Brain microvascular endothelial cell (primary cell): Measurements from ENCODE around the gene COL26A1.

Source experiments
- DNase-seq: peaks from one replicate; pipeline ENCODE4 v3.0.0-alpha.2; 2020
- H3K27ac ChIP-seq: fragments of 250-450 bp; sonication (Bioruptor Pico); 2 replicates; pipeline ENCODE4 v1.5.1; 2020; ENCODE audit warnings: mild to moderate bottlenecking, moderate library complexity
- H3K27me3 ChIP-seq: fragments of 250-450 bp; sonication (Bioruptor Pico); replicated peaks from 2 replicates; pipeline ENCODE4 v1.5.1; 2020; ENCODE audit warnings: mild to moderate bottlenecking
- H3K36me3 ChIP-seq: fragments of 250-450 bp; sonication (Bioruptor Pico); replicated peaks from 2 replicates; pipeline ENCODE4 v1.5.1; 2020; ENCODE audit warnings: mild to moderate bottlenecking
- H3K4me3 ChIP-seq: 2 replicates; pipeline ENCODE4 v1.5.1; 2011; ENCODE audit warnings: low read depth, mild to moderate bottlenecking, control low read depth, low read length, moderate library complexity
- in situ Hi-C: cut with HindIII; loops from 2 replicates; pipeline ENCODE4 v1.10.0; 2017; ENCODE audit warnings: low sequenced_read_pairs, low pct_ligation_motif_present
- TF ChIP-seq, protein P1 (sequence below): IDR thresholded peaks from 2 replicates; pipeline ENCODE4 v1.5.1; 2011; ENCODE audit warnings: low read depth, mild to moderate bottlenecking, moderate library complexity, low read length, control low read depth, inconsistent platforms; ENCODE audit errors: missing control alignments

Gene COL26A1

DNA sequence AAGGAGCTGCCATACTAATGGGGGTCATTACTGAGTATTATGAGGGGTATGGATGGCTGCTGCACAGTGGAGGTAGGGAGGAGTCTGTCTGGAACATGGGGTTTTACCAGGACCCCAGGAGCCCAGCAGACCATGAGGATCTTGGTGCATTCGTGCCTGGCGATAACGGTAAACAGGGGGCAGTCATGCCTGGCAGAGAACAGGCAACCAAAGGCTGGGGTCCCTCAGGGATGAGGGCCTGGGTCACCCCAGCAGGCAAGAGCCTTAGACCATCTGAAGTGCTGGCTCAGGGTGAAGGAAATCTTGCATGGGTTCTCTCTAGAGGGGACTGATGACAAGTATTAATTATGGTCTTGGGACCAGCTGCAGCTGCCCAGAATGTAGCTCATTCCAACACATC is 220.3 kb downstream of the COL26A1 start:
- Histone ChIP-seq H3K27me3 (no peaks in the 10 kb centered on the region), H3K36me3 (no peaks in the 10 kb centered on the region), H3K4me3 (no peak overlapping the region), H3K27ac (no peak overlapping the region)
- TF ChIP-seq, protein P1, sequence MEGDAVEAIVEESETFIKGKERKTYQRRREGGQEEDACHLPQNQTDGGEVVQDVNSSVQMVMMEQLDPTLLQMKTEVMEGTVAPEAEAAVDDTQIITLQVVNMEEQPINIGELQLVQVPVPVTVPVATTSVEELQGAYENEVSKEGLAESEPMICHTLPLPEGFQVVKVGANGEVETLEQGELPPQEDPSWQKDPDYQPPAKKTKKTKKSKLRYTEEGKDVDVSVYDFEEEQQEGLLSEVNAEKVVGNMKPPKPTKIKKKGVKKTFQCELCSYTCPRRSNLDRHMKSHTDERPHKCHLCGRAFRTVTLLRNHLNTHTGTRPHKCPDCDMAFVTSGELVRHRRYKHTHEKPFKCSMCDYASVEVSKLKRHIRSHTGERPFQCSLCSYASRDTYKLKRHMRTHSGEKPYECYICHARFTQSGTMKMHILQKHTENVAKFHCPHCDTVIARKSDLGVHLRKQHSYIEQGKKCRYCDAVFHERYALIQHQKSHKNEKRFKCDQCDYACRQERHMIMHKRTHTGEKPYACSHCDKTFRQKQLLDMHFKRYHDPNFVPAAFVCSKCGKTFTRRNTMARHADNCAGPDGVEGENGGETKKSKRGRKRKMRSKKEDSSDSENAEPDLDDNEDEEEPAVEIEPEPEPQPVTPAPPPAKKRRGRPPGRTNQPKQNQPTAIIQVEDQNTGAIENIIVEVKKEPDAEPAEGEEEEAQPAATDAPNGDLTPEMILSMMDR: no peak
- no peak for DNase-seq
- in situ Hi-C loops: no loop called here

DNA sequence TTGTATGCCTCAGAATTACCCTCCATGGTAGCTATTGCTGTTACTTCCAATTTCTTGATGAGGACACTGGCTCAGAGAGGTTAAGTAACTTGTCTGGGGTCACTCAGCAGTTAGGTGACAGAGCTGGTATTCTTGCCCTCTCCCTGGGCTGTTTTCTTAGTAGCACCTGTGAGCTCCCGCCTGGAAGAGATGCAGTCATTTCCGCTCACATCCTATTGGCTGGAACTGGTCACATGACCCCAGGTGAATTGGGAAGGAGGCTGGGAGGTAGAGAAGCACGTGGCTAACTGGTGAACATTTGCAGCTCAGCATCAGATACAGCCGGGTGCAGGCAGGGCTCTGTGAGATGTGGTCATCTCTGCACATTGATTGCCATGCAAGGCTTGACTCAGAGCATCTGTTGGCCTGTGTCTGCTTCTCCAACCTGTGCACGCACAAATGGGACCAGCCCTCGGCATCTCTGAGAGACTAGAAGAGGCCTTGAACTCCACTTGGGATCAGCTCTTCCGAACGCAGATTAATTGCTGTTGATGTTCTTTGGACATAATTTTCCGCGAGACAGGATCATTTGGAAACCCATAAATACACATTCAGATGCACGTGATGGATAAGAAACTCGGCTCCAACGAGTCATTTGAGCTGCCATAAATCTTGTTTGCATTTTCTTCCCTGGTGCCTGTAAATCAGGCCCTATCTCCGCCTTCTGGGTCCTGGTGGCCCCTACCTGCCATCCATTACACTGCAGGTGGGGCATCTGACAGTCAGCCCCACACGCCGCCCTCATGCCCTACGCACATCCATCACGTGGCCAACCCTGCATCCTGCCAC is 223.6 kb downstream of the COL26A1 start:
- Histone ChIP-seq H3K27ac (no peak overlapping the region), H3K4me3 (no peak overlapping the region), H3K36me3 (no peaks in the 10 kb centered on the region), H3K27me3 (no peaks in the 10 kb centered on the region)
- no peak for DNase-seq
- in situ Hi-C loops: no loop called here
- TF ChIP-seq, protein P1: no peak

DNA sequence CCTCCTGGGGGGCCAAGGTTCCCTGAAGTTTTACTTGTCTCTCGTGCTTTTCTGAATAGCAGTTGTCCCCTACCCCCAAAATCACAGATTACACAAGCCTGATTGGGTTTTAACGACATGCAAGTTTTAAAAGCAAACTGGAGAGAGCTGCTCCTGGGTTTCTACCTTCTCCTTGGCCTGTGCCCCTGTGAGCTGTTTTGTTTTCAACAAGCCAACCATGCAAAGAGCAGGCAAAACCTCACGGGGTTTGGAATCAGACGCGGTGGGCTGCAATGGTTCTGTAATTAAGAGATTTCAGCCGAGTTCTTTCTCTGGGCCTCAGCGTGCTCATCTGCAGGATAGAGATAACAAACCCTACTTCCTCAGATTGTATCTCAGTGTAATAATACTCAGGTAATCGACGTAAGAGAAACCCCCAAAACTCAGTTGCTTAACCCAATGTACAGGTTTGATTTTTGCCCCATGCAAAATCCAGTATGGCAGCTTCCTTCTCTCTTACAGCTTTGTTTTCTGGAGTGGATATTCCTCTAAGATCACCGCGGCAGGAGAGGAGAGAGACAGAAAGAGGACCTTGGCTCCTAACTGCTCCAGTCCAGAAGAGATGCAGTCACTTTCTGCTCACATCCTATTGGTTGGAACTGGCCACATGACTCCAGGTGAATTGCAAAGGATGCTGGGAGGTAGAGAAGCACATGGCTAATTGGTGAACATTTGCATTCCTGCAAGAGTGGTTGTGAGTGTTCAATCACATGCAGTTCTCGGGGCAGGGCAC is 224.4 kb downstream of the COL26A1 start:
- no peak for DNase-seq
- H3K27ac ChIP-seq: no peak overlapping the region
- no peaks in the 10 kb centered on the region for H3K27me3 ChIP-seq
- TF ChIP-seq, protein P1: no peak
- no peak overlapping the region for H3K4me3 ChIP-seq
- no peaks in the 10 kb centered on the region for H3K36me3 ChIP-seq
- in situ Hi-C loops: no loop called here

DNA sequence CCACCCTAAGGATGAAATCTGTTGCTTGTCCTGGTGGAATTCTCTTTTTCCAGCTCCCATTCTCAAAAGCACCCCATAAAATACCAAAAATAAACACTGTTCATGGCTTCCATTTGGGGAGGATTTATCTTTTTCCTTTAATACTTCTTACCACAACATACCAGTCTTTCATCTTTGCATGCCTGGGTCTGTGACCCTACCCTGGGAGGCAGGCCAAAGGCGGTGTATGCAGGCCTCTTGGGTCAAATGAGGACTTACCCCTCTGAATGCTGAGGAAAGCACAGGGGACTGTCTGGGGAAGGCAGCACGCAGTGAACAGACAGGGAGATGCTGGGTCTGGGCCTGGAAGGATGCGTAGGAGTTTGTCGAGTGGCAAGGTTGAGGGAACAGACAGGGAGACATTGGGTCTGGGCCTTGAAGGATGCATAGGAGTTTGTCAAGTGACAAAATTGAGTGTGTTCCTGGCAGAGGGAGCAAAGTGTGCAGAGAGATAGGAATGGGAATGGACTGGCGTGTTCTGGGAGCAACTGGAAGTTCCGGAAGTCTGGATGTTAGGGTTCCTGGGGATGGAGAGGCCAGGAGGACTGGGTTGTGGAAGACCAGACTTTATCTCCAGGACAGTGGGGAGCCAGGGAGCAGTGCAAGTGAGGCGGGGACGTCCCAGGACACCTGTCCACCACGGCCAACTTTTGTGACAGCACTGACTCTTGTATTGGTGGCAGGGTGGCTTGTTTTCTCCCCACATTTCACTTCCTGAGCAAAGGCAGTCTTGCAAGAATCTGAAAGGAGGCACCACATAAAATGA is 225.7 kb downstream of the COL26A1 start:
- H3K36me3 ChIP-seq: no peaks in the 10 kb centered on the region
- no peak for DNase-seq
- TF ChIP-seq, protein P1: no peak
- no peak overlapping the region for H3K27ac ChIP-seq
- in situ Hi-C loops: no loop called here
- no peaks in the 10 kb centered on the region for H3K27me3 ChIP-seq
- no peak overlapping the region for H3K4me3 ChIP-seq

GRCh38 chr7:101589052-101589451 is 226.4 kb downstream of the COL26A1 start:
- DNase-seq: no peak
- in situ Hi-C loops: no loop called here
- Histone ChIP-seq H3K36me3 (no peaks in the 10 kb centered on the region), H3K4me3 (no peak overlapping the region), H3K27ac (no peak overlapping the region), H3K27me3 (no peaks in the 10 kb centered on the region)
- TF ChIP-seq, protein P1: no peak
